Sigmoid colon (tissue), 7 donors: ENCODE measurements around the gene SLC6A14. TPM values are rescaled to one million over a fixed set of nuclear protein-coding genes. Genes with fewer than 3 reads are reported as not detected.

ENCODE experiments used
- DNase-seq: peaks from one replicate; pipeline ENCODE4 v3.0.0-alpha.2; 2019
- H3K27ac ChIP-seq, 4 donors: fragments of 200-600 bp; sonication (generic); one replicate each; pipeline ENCODE4 v1.5.1; 2016 to 2019; ENCODE audit warnings: mild to moderate bottlenecking in 1 of 4
- H3K27me3 ChIP-seq, 3 donors: fragments of 200-600 bp; sonication (generic); one replicate each; pipeline ENCODE4 v1.5.1; 2019; ENCODE audit warnings: mild to moderate bottlenecking in 1 of 3
- H3K36me3 ChIP-seq, 4 donors: fragments of 200-600 bp; sonication (generic); one replicate each; pipeline ENCODE4 v1.5.1; 2016 to 2019
- H3K4me1 ChIP-seq, 4 donors: fragments of 200-600 bp; sonication (generic); one replicate each; pipeline ENCODE4 v1.5.1; 2017 to 2019
- H3K4me3 ChIP-seq, 4 donors: fragments of 200-600 bp; sonication (generic); one replicate each; pipeline ENCODE4 v1.5.1; 2017 to 2019; ENCODE audit warnings: mild to moderate bottlenecking in 2 of 4, moderate library complexity in 1 of 4
- H3K9me3 ChIP-seq, 4 donors: fragments of 200-600 bp in 3 of 4; sonication (generic) in 3 of 4; one replicate each; pipeline versions ENCODE4 v1.5.1 to v1.6.1; 2013 to 2019
- CTCF ChIP-seq, 4 experiments: fragments of 450-650 bp in 3 of 4; fragments of 200-600 bp in 1 of 4; IDR thresholded peaks; one replicate each; pipeline ENCODE4 v1.5.1; 2016 to 2019; ENCODE audit warnings: antibody characterized with exemption in 4 of 4, mild to moderate bottlenecking in 3 of 4, moderate library complexity in 2 of 4
- EP300 ChIP-seq, 4 donors: sonication (generic); formaldehyde crosslinking; IDR thresholded peaks; one replicate each; pipeline ENCODE4 v1.6.1; 2017; ENCODE audit warnings: antibody characterized with exemption in 4 of 4
- POLR2A ChIP-seq, 2 donors: fragments of 450-650 bp; IDR thresholded peaks; one replicate each; pipeline ENCODE4 v1.6.1; 2016; ENCODE audit warnings: antibody characterized with exemption in 2 of 2, mild to moderate bottlenecking in 2 of 2, moderate library complexity in 2 of 2
- POLR2AphosphoS5 ChIP-seq, 4 donors: sonication (generic); formaldehyde crosslinking; IDR thresholded peaks; one replicate each; pipeline ENCODE4 v1.6.1; 2017; ENCODE audit warnings: antibody characterized with exemption in 4 of 4
- WGBS, 2 donors: extraction: QIAGEN DNeasy Blood & Tissue Kit; methylation state at CpG; one replicate each; pipeline ENCODE4 v1.1.7; 2013; 5-methylcytosine and 5-hydroxymethylcytosine counted together
- intact Hi-C: fragments of 100-400 bp; cut with DNase I; formaldehyde crosslinking; loops from one replicate; pipeline ENCODE4 v1.15.1; 2023
- polyA plus RNA-seq, 3 donors: library from polyadenylated mRNA; stranded (reverse); fragments of 200-250 nt; gene quantifications; one replicate each; pipeline ENCODE4 v1.2.3, GENCODE V29; 2013
- total RNA-seq, 4 donors: library from RNA; depleted of rRNA; stranded (reverse); fragments of >200 nt; gene quantifications; one replicate each; pipeline ENCODE4 v1.1.0, GENCODE V29; 2016
- donor health status: healthy with polysubstance abuse.
- donor health status: Bipolar disorder and iron deficiency.
- donor health status: healthy.

Gene SLC6A14
- total RNA-seq (not detected), polyA plus RNA-seq (1 to 10 TPM in 1 of 3 donors, not detected in 2; 7.5 TPM)

- Histone ChIP-seq H3K36me3 (no peaks in the 10 kb centered on the region), H3K9me3 (no peaks in the 10 kb centered on the region), H3K27ac (no peak within 1 kb of the TSS), H3K4me3 (no peak within 1 kb of the TSS), H3K27me3 (no peaks in the 10 kb centered on the region), H3K4me1 (no peaks in the 10 kb centered on the region)
- no peak for DNase-seq
- 20 to 57% methylated on average over 9 of the region's 9 CpGs for WGBS, 2 donors
- no peak for TF ChIP-seq POLR2A (IDR thresholded peaks at IDR 0.05)
- no peak for TF ChIP-seq EP300 (IDR thresholded peaks at IDR 0.05)
- intact Hi-C loops, result no loop called here
Observed at GRCh38 chrX:116436358-116436816, at the start of gene SLC6A14. TSS of gene SLC6A14 (plus strand) at chrX:116436606. CDS start at chrX:116436710, 104 bp downstream.

DNA sequence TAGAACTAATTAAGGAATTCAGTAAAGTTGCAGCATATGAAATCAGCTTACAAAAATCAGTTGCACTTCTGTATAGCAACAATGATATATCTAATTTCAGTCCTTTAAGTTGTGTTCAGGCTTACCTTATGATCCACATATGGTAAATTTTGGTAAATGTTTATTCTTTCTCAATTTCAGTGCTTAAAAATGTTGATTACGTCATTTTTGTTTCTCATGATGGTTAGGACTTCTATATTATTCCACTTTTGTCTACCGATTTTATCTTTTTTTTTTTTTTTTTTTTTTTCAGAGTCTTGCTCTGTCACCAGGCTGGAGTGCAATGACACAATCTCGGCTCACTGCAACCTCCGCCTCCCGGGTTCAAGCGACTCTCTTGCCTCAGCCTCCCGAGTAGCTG is 40.7 kb upstream of the SLC6A14 start:
- H3K9me3 ChIP-seq, result no peaks in the 10 kb centered on the region
- no peaks in the 10 kb centered on the region for H3K36me3 ChIP-seq
- no peak for DNase-seq
- TF ChIP-seq POLR2A (IDR thresholded peaks at IDR 0.05) (no peak), POLR2AphosphoS5 (IDR thresholded peaks at IDR 0.05) (no peak), CTCF (IDR thresholded peaks at IDR 0.05) (no peak), EP300 (IDR thresholded peaks at IDR 0.05) (no peak)
- 91 to 92% methylated on average over 7 of the region's 7 CpGs for WGBS, 2 donors
- no peak overlapping the region for H3K27ac ChIP-seq
- no peaks in the 10 kb centered on the region for H3K4me1 ChIP-seq
- no peak overlapping the region for H3K4me3 ChIP-seq
- H3K27me3 ChIP-seq, result no peaks in the 10 kb centered on the region
- intact Hi-C loops, result no loop called here

DNA sequence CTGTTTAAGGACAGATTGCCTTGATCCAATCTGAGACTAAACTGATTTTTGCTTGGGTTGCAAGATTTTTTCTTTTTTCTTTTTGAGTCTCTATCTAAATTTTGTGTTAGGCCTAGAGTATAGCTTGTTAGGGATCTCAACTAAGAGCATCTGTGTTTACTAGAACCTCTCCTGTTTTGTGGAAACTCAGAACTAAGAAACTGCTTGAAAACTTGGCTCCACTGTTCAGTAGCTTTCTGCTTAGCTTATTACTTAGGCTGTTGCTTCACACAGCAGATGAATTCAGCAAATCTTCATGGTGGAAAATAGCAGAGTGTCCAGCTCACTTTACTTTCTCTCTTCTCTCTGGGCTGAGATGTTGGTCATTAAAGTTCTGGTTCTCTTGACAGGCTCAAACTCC is 36.7 kb upstream of the SLC6A14 start:
- no peak overlapping the region for H3K4me3 ChIP-seq
- no peaks in the 10 kb centered on the region for H3K4me1 ChIP-seq
- H3K36me3 ChIP-seq, result no peaks in the 10 kb centered on the region
- H3K9me3 ChIP-seq, result no peaks in the 10 kb centered on the region
- H3K27me3 ChIP-seq, result no peaks in the 10 kb centered on the region
- no peak for TF ChIP-seq POLR2A (IDR thresholded peaks at IDR 0.05)
- TF ChIP-seq POLR2AphosphoS5 (IDR thresholded peaks at IDR 0.05), result no peak
- no peak for TF ChIP-seq EP300 (IDR thresholded peaks at IDR 0.05)
- TF ChIP-seq CTCF (IDR thresholded peaks at IDR 0.05), result no peak
- intact Hi-C loops, result no loop called here
- H3K27ac ChIP-seq, result no peak overlapping the region
- DNase-seq, result no peak

DNA sequence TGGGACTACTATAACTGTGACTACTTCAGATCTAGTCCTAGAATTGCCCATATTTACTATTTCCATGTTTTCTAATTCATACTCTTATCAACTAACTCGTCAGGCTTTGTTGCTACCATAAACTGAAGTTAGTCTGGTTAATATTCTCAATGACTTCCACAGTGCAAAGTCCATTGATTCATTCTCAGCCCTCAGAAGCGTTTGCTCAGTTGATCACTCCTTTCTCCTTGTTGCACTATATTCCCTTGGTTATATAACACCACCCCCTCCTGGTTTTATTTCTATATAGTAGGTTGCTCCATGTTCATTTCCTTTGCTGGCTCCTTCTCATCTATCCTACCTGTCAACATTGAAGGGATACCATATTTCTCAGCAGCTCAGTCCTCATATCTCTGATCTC is 27.2 kb upstream of the SLC6A14 start:
- no peak for DNase-seq
- no peaks in the 10 kb centered on the region for H3K9me3 ChIP-seq
- no peak overlapping the region for H3K27ac ChIP-seq
- H3K4me3 ChIP-seq, result no peak overlapping the region
- H3K36me3 ChIP-seq, result no peaks in the 10 kb centered on the region
- H3K4me1 ChIP-seq, result no peaks in the 10 kb centered on the region
- intact Hi-C loops, result no loop called here
- no peaks in the 10 kb centered on the region for H3K27me3 ChIP-seq
- no peak for TF ChIP-seq EP300 (IDR thresholded peaks at IDR 0.05)
- no peak for TF ChIP-seq CTCF (IDR thresholded peaks at IDR 0.05)
- no peak for TF ChIP-seq POLR2A (IDR thresholded peaks at IDR 0.05)
- no peak for TF ChIP-seq POLR2AphosphoS5 (IDR thresholded peaks at IDR 0.05)
- WGBS, 2 donors, result 14 to 55% methylated on average over 2 of the region's 2 CpGs

- H3K27me3 ChIP-seq, result no peaks in the 10 kb centered on the region
- intact Hi-C loops, result no loop called here
- TF ChIP-seq EP300 (IDR thresholded peaks at IDR 0.05) (no peak), POLR2AphosphoS5 (IDR thresholded peaks at IDR 0.05) (no peak), CTCF (IDR thresholded peaks at IDR 0.05) (no peak)
- WGBS, 2 donors, result 18 to 44% methylated on average over 1 of the region's 1 CpG
- no peaks in the 10 kb centered on the region for H3K9me3 ChIP-seq
- no peak overlapping the region for H3K27ac ChIP-seq
- DNase-seq, result no peak
- no peaks in the 10 kb centered on the region for H3K36me3 ChIP-seq
- H3K4me3 ChIP-seq, result no peak overlapping the region
- no peaks in the 10 kb centered on the region for H3K4me1 ChIP-seq
Observed at GRCh38 chrX:116413273-116413672, 23.1 kb upstream of the SLC6A14 start.
